GM04503 (cell line): Measurements from ENCODE around the gene RRM2.

Experiments
- DNase-seq: peaks from one replicate; pipeline ENCODE4 v3.0.0-alpha.2; 2012; ENCODE audit warnings: low read depth

Gene RRM2

GRCh38 chr2:10172033-10172871 lies 49.7 kb downstream of the RRM2 start:
- no peak for DNase-seq

- DNase-seq, result no peak
Measured at GRCh38 chr2:10173258-10174005, 50.9 kb downstream of the RRM2 start.

DNA sequence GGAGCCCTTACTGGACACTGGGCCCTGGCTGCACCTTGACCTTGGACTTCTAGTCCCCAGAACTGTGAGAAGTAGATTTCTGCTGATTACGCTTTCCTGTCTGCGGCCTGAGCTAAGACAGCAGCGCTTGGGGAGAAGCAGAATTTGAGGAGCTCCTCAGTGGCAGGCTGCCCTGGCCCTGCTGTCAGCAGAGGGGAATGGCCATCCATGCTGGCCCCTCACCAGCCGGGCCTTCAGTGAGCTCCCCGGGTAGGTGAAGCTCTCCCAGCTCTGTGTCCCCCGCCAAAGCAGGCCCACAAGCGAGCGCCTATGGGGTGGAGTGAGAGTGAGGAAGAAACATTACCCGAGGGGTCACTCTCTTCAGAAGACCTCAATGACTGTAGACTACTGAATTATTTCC lies 51.6 kb downstream of the RRM2 start:
- no peak for DNase-seq

GRCh38 chr2:10175441-10175840 lies 52.9 kb downstream of the RRM2 start:
- DNase-seq, result no peak

DNA sequence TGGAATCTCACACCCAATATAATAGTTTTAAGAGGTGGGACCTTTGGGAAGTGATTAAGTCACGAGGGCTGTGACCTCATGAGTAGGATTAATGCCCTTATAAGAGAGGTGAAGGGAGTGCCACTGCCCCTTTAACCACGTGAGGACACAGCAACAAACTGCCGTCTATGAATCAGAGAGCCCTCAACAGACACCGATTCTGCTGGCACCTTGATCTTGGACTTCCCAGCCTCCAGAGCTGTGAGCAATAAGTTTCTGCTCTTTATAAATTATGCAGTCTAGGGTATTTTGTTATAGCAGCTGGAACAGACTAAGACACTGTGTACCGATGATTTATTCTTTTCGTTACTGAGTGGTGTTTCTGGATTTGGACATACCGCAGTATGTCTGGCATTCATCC lies 56.2 kb downstream of the RRM2 start:
- no peak for DNase-seq

GRCh38 chr2:10179422-10179821 lies 56.9 kb downstream of the RRM2 start:
- no peak for DNase-seq

DNA sequence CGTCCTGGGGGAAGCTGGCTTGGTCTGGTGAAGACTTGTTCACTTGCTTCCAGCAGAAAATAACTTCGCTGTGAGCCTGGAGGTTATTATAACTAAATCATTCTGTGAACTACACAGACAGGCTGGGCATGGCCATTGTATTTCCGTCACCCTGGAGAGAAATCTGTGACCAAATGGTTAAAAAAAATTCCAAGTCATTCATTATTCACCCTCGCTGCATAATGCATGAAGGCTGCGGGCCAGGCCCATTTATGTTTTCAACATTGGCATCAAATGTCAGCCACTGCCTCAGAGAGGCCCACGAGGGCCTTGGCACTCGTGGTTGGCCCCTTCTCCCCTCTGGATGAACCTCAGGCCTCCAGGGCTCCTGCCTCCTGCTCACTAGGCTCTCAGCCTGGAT lies 57.7 kb downstream of the RRM2 start:
- no peak for DNase-seq
